ENCODE results near the gene APP.

APP gene

DNA sequence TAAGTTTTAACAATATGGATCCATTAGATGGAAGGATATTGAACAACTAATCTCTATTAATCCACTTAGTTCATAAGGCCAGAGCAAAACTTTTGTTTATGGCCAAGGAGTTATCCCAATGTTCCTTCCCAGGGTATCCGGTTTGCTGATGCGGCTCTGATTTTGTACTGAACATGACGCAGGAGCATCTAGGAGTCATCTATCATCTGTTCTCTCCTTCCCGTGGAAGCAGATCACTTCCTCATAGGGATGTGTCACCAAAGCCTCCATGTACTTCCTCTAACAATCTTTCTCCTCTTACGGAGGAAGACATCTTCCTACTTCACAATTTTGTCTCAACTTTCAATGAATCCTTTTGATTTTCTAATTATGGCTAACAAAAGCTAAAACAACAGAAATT lies 206.6 kb downstream of the APP start:
- H4K20me1 ChIP-seq (ENCODE audit: control insufficient read depth, insufficient read depth, low read depth, low read length), result no peaks in the 10 kb centered on the region
- H3K27me3 ChIP-seq (ENCODE audit: control insufficient read depth, low read length), result no peaks in the 10 kb centered on the region
- H3K4me1 ChIP-seq (ENCODE audit: control insufficient read depth, low read length), result peaks cover 42% of the 10 kb centered on the region
- no peak overlapping the region for H3K27ac ChIP-seq (ENCODE audit: low read depth, low read length)
- H3F3A ChIP-seq (ENCODE audit: control insufficient read depth, insufficient read depth), result no peaks in the 10 kb centered on the region
- H3K9me2 ChIP-seq (replicated peaks; ENCODE audit: control insufficient read depth, low read length), result no peaks in the 10 kb centered on the region
- no peaks in the 10 kb centered on the region; the same call in 1 of the 2 replicates for H3K9me3 ChIP-seq (ENCODE audit: control insufficient read depth, insufficient read depth, low read length)
- H3K79me2 ChIP-seq (ENCODE audit: control insufficient read depth, low read length), result no peaks in the 10 kb centered on the region
- no peak overlapping the region for H3K4me3 ChIP-seq (ENCODE audit: low read length)
- no peak overlapping the region for H3K4me2 ChIP-seq (ENCODE audit: low read length)
- H3K36me3 ChIP-seq (ENCODE audit: control insufficient read depth, low read length), result peaks cover 5% of the 10 kb centered on the region; the same call in 1 of the 2 replicates
- TF ChIP-seq, protein P1, sequence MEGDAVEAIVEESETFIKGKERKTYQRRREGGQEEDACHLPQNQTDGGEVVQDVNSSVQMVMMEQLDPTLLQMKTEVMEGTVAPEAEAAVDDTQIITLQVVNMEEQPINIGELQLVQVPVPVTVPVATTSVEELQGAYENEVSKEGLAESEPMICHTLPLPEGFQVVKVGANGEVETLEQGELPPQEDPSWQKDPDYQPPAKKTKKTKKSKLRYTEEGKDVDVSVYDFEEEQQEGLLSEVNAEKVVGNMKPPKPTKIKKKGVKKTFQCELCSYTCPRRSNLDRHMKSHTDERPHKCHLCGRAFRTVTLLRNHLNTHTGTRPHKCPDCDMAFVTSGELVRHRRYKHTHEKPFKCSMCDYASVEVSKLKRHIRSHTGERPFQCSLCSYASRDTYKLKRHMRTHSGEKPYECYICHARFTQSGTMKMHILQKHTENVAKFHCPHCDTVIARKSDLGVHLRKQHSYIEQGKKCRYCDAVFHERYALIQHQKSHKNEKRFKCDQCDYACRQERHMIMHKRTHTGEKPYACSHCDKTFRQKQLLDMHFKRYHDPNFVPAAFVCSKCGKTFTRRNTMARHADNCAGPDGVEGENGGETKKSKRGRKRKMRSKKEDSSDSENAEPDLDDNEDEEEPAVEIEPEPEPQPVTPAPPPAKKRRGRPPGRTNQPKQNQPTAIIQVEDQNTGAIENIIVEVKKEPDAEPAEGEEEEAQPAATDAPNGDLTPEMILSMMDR (IDR thresholded peaks at IDR 0.05; ENCODE audit: low read depth, low read length, poor library complexity, severe bottlenecking), result no peak
- TF ChIP-seq EZH2phosphoT487 (IDR thresholded peaks at IDR 0.05; ENCODE audit: borderline replicate concordance, low read length), result no peak

DNA sequence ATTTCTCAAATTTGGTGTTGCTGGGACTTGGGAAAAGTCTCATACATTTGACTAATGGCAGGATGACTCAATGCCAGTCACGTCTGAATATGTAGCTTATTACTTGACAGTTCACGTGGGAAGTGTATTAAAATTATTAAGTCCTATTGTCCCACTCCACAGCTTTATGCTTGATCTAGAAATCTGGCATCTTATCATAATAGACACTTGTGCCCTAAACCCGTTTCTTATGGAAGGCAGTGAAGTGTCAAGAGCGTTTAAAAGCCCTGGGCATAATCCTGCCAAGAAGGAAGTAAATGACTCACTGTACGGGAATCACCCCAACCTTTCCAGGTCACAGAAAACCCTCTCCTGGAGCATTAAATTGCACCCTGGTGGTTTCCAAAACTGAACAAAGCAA lies 207.4 kb downstream of the APP start:
- H4K20me1 ChIP-seq (ENCODE audit: control insufficient read depth, insufficient read depth, low read depth, low read length), result no peaks in the 10 kb centered on the region
- no peaks in the 10 kb centered on the region for H3K9me3 ChIP-seq (ENCODE audit: control insufficient read depth, insufficient read depth, low read length)
- peaks cover 37% of the 10 kb centered on the region for H3K4me1 ChIP-seq (ENCODE audit: control insufficient read depth, low read length)
- H3K4me3 ChIP-seq (ENCODE audit: low read length), result no peak overlapping the region
- no peaks in the 10 kb centered on the region for H3K79me2 ChIP-seq (ENCODE audit: control insufficient read depth, low read length)
- no peaks in the 10 kb centered on the region for H3K9me2 ChIP-seq (replicated peaks; ENCODE audit: control insufficient read depth, low read length)
- TF ChIP-seq EZH2phosphoT487 (IDR thresholded peaks at IDR 0.05; ENCODE audit: borderline replicate concordance, low read length), result no peak
- TF ChIP-seq, protein P1 (IDR thresholded peaks at IDR 0.05; ENCODE audit: low read depth, low read length, poor library complexity, severe bottlenecking), result no peak
- H3F3A ChIP-seq (ENCODE audit: control insufficient read depth, insufficient read depth), result no peaks in the 10 kb centered on the region
- H3K27ac ChIP-seq (ENCODE audit: low read depth, low read length), result no peak overlapping the region
- peaks cover 5% of the 10 kb centered on the region; the same call in 1 of the 2 replicates for H3K36me3 ChIP-seq (ENCODE audit: control insufficient read depth, low read length)
- H3K27me3 ChIP-seq (ENCODE audit: control insufficient read depth, low read length), result no peaks in the 10 kb centered on the region
- no peak overlapping the region for H3K4me2 ChIP-seq (ENCODE audit: low read length)

DNA sequence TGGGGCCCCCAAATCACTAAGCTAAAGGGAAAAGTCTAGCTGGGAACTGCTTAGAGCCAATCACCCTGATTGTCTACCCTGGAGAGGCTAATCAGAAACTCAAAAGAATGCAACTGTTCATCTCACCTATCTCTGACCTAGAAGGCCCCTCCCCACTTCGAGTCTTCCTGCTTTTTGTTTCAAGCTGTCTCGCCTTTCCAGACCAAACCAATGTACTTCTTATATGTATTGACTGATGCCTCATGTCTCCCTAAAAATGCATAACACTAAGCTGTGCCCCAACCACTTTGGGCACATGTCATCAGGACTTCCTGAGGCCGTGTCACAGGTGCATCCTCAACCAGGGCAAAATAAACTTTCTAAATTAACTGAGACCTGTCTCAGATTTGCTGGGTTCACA lies 209.5 kb downstream of the APP start:
- H3K4me1 ChIP-seq (ENCODE audit: control insufficient read depth, low read length), result peaks cover 20% of the 10 kb centered on the region
- H3K9me2 ChIP-seq (replicated peaks; ENCODE audit: control insufficient read depth, low read length), result no peaks in the 10 kb centered on the region
- H3K27me3 ChIP-seq (ENCODE audit: control insufficient read depth, low read length), result no peaks in the 10 kb centered on the region
- H3F3A ChIP-seq (ENCODE audit: control insufficient read depth, insufficient read depth), result no peaks in the 10 kb centered on the region
- H3K4me2 ChIP-seq (ENCODE audit: low read length), result peak overlapping the region; percentile 55
- H3K9me3 ChIP-seq (ENCODE audit: control insufficient read depth, insufficient read depth, low read length), result no peaks in the 10 kb centered on the region
- H4K20me1 ChIP-seq (ENCODE audit: control insufficient read depth, insufficient read depth, low read depth, low read length), result no peaks in the 10 kb centered on the region
- TF ChIP-seq, protein P1 (IDR thresholded peaks at IDR 0.05; ENCODE audit: low read depth, low read length, poor library complexity, severe bottlenecking), result no peak
- no peak for TF ChIP-seq EZH2phosphoT487 (IDR thresholded peaks at IDR 0.05; ENCODE audit: borderline replicate concordance, low read length)
- H3K27ac ChIP-seq (ENCODE audit: low read depth, low read length), result no peak overlapping the region
- H3K36me3 ChIP-seq (ENCODE audit: control insufficient read depth, low read length), result no peaks in the 10 kb centered on the region
- H3K79me2 ChIP-seq (ENCODE audit: control insufficient read depth, low read length), result no peaks in the 10 kb centered on the region
- H3K4me3 ChIP-seq (ENCODE audit: low read length), result peak overlapping the region; percentile 27; the same call in 1 of the 2 replicates

Measured in DOHH2 (cell line).